IPS-15b (cell line): Measurements from ENCODE around the gene SPPL2B.

Source experiments
- H3K27me3 ChIP-seq: one replicate; pipeline ENCODE4 v1.6.1; 2013; ENCODE audit warnings: low read length; ENCODE audit not compliant: control insufficient read depth, insufficient read depth
- H3K36me3 ChIP-seq: one replicate; pipeline ENCODE4 v1.6.1; 2013; ENCODE audit warnings: low read length; ENCODE audit not compliant: control insufficient read depth, insufficient read depth
- H3K4me1 ChIP-seq: one replicate; pipeline ENCODE4 v1.6.1; 2013; ENCODE audit warnings: mild to moderate bottlenecking, low read length; ENCODE audit not compliant: control insufficient read depth, insufficient read depth
- H3K4me3 ChIP-seq: one replicate; pipeline ENCODE4 v1.5.1; 2013; ENCODE audit warnings: low read depth, low read length
- H3K9ac ChIP-seq: one replicate; pipeline ENCODE4 v1.6.1; 2013; ENCODE audit warnings: low read depth, mild to moderate bottlenecking, low read length
- H3K9me3 ChIP-seq: one replicate; pipeline ENCODE4 v1.6.1; 2013; ENCODE audit warnings: mild to moderate bottlenecking, low read length; ENCODE audit not compliant: control insufficient read depth, insufficient read depth

The SPPL2B gene

DNA sequence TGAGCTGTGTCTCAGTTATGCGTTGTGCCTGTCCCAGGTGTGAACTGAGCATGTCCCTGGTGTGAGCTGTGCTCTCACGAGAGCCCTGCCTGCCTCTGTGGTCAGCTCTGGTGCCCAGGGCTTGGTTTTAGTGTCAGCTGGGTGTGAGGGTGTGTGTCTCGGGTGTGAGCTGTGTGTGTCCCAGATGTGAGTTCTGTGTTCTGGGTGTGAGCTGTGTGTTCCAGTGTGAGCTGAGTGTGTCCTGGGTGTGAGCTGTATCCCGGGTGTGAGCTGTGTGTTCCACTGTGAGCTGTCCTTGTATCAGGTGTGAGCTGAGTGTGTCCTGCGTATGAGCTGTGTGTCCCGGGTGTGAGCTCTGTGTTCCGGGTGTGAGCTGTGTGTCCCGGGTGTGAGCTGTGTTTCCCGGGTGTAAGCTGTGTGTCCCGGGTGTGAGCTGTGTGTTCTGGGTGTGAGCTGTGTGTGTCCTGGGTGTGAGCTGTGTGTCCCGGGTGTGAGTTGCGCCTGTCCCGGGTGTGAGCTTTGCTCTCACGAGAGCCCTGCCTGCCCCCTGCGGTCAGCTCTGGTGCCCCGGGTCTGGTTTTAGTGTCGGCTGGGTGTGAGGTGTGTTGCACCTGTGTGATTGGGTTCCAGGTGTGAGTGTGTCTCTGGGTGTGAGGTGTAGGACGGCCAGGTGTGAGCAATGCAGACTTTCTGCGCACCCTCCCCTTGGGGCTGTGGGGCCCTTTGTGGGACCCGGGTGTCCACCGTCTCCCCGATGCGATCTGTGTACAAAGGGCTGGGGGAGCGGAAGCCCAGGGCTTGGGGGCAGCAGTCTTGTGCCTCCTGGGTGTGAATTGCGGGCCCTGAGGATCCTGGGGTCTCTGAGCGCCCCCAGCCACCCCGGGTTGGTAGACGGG is 39.4 kb upstream of the SPPL2B start:
- peaks cover 53% of the 10 kb centered on the region for H3K27me3 ChIP-seq
- H3K9ac ChIP-seq = no peak overlapping the region
- no peaks in the 10 kb centered on the region for H3K36me3 ChIP-seq
- H3K4me3 ChIP-seq = no peak overlapping the region
- no peaks in the 10 kb centered on the region for H3K4me1 ChIP-seq
- H3K9me3 ChIP-seq = no peaks in the 10 kb centered on the region

DNA sequence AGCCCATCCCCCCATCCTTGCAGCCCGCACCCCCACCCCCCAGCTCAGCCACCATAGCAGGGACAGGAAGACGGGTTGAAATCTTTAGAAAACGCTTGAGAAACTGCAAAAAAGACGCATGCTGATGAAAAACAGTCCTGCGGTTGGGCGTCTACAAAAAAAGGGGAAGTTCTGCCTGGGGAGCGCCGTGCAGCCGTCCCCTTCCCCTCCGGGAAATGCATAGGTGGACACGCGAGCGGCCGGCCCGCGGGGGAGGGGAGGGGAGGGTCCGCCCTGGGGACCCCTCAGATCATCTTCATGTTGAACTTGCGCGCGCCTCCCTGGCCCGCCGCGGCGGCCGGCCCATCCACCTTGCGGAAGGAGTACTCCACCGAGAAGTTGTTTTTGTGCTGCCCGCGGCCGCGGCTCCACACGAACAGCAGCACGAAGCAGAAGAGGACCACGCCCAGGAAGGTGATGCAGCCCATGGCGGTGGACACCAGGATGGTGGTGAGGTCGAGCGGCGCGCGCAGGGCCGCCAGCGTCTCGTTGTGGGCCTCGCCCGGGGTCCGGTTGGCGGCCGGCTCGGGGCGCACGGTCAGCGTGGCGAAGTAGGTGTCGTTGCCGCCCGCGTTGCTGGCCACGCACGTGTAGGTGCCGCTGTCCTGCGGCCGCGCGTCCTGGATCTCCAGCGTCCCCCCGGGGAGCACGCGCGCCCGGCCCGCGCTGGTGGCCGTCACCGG is 38.6 kb upstream of the SPPL2B start:
- H3K9me3 ChIP-seq = no peaks in the 10 kb centered on the region
- peaks cover 53% of the 10 kb centered on the region for H3K27me3 ChIP-seq
- H3K4me1 ChIP-seq = no peaks in the 10 kb centered on the region
- H3K4me3 ChIP-seq = peak overlapping the region; percentile 56
- no peak overlapping the region for H3K9ac ChIP-seq
- no peaks in the 10 kb centered on the region for H3K36me3 ChIP-seq

DNA sequence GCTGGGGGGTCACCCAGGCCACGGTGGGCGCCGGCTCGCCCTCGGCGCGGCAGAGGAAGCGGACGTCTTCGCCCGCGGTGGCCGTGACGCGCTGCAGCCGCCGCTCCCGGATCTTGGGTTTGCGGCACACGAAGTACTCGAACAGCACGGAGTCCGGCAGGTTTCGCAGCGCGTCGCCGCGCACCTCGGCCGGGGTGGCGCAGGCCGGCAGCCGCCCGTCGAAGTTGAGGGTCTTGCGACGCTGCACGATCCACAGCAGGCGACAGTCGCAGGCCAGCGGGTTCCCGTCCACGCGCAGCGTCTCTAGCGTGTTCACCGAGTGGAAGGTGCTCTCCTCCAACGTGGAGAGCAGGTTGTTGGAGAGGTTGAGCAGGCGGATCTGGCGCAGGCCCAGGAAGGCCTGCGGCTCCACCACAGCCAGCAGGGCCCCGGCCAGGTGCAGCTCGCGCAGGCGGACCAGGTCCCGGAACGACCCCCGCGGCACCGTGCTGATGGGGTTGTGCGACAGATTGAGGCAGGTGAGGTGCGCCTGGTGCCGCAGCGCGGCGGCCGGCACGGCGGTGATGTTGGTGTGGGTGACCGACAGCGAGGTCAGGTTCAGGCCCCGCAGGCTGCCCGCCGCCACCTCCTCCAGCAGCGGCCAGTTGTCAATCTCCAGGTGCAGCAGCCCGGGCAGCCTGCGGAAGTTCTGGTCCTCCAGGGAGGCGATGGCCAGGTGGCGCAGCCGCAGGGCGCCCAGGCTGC is 37.9 kb upstream of the SPPL2B start:
- H3K9me3 ChIP-seq = no peaks in the 10 kb centered on the region
- peaks cover 56% of the 10 kb centered on the region for H3K27me3 ChIP-seq
- no peaks in the 10 kb centered on the region for H3K36me3 ChIP-seq
- H3K4me3 ChIP-seq = peak overlapping the region; percentile 56
- H3K4me1 ChIP-seq = peaks cover 2% of the 10 kb centered on the region
- no peak overlapping the region for H3K9ac ChIP-seq

DNA sequence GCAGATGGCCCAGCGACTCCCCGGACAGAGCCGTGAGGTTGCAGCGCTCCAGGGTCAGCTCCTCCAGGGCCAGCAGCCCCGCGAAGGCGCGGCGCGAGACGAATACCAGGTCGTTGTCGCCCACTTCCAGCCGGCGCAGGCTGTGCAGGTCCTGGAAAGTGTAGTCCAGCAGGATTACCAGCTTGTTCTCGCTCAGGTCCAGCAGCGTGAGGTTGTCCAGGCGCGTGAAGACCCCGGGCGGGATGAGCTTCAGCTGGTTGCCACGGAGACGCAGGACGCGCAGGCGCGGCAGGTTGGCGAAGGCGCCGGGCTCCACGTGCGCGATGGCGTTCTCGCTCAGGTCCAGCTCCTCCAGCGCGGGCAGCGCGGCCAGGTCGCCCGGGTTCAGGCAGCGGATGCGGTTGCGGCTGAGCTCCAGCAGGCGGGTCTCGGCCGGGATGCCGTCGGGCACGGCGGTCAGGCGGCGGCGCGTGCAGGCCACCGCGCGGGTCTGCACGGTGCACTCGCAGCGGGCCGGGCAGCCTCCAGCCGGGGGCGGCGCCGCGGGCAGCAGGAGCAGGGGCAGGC is 37.2 kb upstream of the SPPL2B start:
- Histone ChIP-seq H3K4me1 (peaks cover 2% of the 10 kb centered on the region), H3K9me3 (no peaks in the 10 kb centered on the region), H3K4me3 (peak overlapping the region; percentile 56), H3K9ac (no peak overlapping the region), H3K27me3 (peaks cover 56% of the 10 kb centered on the region), H3K36me3 (no peaks in the 10 kb centered on the region)

DNA sequence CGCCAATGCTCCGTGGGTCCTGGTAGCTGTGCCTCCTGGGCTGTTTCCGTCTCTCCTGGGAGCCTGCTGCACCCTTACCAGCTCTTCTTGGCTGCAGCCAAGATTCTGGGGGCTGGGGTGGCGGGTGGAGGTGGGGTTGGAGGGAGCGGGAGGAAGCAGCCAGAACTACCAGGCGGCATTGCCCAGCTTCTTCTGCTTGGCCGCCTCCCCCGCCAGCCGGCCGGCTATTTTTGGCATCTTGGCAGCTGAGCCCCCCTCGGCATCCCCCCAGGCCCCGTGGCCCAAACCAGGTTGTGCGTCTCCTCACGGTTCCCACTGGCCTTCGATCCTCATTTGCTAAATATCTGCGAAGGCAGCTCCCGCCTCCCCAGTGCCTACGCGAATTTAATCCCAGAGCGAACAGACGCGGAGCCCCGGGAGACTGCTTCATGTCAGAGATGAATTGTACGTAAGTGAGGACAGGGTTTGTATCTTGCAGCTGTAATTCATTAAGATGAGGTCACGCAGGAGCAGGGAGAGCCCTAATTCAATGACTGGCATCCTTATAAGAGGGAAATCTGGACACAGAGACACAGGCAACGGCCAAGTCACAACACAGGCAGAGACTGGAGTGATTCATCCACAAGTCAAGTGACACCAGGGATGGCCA is 33.7 kb upstream of the SPPL2B start:
- H3K4me1 ChIP-seq = peaks cover 2% of the 10 kb centered on the region
- H3K4me3 ChIP-seq = no peak overlapping the region
- H3K9ac ChIP-seq = no peak overlapping the region
- no peaks in the 10 kb centered on the region for H3K36me3 ChIP-seq
- peaks cover 33% of the 10 kb centered on the region for H3K27me3 ChIP-seq
- H3K9me3 ChIP-seq = no peaks in the 10 kb centered on the region

DNA sequence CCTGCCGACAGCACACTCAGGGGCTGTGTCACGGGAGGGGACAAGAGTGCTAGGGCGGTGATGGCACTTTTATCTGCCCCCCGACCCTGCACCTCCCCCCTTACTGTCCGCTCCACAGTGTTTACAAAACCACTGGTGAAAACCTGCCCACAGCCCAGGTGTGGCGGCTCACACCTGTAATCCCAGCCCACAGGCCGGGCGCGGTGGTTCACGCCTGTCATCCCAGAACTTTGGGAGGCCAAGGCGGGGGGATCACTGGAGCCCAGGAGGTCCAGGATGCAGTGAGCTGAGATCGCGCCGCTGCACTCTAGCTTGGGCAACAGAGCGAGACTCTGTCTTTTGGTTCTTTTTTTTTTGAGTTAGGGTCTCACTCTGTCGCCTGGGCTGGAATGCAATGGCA is 32.3 kb upstream of the SPPL2B start:
- peaks cover 2% of the 10 kb centered on the region for H3K4me1 ChIP-seq
- peaks cover 19% of the 10 kb centered on the region for H3K27me3 ChIP-seq
- no peaks in the 10 kb centered on the region for H3K9me3 ChIP-seq
- no peaks in the 10 kb centered on the region for H3K36me3 ChIP-seq
- H3K9ac ChIP-seq = no peak overlapping the region
- no peak overlapping the region for H3K4me3 ChIP-seq

DNA sequence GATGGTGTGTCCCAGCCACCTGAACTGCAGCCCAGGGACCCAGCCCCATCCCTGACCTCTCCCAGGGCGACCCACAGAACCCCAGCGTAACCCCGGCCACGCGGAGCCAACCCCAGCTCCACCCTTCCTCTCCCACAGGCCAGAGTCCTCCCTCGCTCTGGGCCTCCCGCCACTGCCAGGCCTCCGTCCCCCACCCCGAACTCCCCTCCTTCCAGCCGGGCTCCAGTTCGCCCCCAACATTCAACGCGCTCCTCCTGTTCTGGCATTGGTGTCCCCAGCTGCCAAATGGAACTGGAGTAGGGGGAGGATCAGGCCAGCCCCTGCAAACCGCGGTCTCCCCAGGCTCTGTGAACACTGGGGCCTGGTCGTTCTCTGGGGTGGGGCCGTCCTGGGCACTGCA is 28.0 kb upstream of the SPPL2B start:
- H3K36me3 ChIP-seq = no peaks in the 10 kb centered on the region
- H3K9ac ChIP-seq = no peak overlapping the region
- no peak overlapping the region for H3K4me3 ChIP-seq
- no peaks in the 10 kb centered on the region for H3K9me3 ChIP-seq
- H3K27me3 ChIP-seq = peaks cover 3% of the 10 kb centered on the region
- no peaks in the 10 kb centered on the region for H3K4me1 ChIP-seq

DNA sequence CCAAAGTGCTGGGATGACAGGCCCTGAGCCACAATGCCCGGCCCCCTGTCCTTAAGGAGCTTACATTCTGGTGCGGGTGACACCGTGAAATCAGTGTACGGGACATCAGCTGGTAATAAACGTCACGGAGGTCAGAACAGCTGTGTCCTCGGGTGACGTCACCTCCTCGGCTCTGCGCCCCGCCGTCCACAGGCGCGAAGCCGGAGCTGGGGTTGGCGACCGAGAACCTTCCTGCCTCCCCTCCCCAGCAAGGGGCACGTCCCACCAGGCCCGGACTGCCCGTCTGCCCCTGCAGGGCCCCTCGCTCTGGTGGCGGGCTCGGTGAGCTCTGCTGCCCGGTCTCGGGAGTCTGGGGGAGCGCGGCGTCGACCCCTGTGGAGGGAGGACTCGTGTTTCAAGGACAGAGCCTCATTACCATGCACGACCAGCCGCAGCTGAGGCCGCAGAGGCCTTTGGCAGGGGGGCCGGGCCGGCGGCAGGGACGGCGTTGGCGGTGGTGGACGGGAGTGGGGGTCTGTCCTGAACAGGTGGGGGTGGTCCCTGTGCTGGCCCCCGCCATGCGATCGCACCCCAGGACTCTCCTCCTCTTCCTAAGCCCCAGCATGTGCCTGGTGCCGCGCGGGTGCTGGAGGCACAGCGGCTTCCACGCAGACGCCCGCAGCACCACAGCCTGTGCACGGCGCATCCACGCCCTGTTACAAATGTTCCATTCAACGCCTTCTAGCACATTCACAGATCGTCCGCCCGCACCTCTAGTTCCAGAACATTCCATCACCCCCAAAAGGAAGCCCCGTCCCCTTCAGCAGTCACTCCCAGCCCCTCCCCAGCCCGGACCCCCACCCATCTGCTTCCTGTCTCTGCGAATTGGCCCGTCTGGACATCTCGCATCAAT is 25.9 kb upstream of the SPPL2B start:
- no peaks in the 10 kb centered on the region for H3K4me1 ChIP-seq
- H3K9me3 ChIP-seq = no peaks in the 10 kb centered on the region
- H3K36me3 ChIP-seq = no peaks in the 10 kb centered on the region
- peaks cover 10% of the 10 kb centered on the region for H3K27me3 ChIP-seq
- H3K4me3 ChIP-seq = no peak overlapping the region
- H3K9ac ChIP-seq = no peak overlapping the region

DNA sequence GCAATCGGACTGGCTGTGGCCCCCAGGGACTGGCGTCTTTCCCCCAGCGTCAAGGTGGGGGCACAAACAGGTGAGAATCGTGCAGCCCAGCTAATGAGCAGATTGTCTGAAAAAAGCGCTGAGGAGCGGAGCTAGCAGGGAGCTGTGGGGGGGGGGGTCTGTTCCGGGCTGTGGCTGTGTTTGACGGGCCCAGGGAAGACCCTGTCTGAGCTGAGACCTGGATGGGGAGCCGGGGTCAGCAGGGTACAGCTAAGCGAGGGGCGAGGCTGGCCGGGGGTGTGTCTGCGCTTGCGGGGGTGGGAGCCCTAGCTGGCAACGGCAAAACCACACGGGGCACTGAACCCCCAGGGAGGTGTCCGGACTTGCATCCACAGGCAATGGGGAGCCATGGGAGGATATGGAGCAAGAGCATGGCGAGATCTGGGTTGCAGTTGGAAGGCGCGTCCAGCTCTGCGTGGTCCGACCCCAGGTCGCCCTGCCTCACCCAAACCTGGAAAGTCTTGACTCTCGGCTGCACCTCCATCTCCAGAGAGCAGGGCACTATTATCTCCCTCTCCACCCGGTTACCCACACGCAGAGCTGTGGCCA is 25.2 kb upstream of the SPPL2B start:
- Histone ChIP-seq H3K9ac (no peak overlapping the region), H3K4me3 (no peak overlapping the region), H3K27me3 (peaks cover 12% of the 10 kb centered on the region), H3K9me3 (no peaks in the 10 kb centered on the region), H3K36me3 (no peaks in the 10 kb centered on the region), H3K4me1 (no peaks in the 10 kb centered on the region)

DNA sequence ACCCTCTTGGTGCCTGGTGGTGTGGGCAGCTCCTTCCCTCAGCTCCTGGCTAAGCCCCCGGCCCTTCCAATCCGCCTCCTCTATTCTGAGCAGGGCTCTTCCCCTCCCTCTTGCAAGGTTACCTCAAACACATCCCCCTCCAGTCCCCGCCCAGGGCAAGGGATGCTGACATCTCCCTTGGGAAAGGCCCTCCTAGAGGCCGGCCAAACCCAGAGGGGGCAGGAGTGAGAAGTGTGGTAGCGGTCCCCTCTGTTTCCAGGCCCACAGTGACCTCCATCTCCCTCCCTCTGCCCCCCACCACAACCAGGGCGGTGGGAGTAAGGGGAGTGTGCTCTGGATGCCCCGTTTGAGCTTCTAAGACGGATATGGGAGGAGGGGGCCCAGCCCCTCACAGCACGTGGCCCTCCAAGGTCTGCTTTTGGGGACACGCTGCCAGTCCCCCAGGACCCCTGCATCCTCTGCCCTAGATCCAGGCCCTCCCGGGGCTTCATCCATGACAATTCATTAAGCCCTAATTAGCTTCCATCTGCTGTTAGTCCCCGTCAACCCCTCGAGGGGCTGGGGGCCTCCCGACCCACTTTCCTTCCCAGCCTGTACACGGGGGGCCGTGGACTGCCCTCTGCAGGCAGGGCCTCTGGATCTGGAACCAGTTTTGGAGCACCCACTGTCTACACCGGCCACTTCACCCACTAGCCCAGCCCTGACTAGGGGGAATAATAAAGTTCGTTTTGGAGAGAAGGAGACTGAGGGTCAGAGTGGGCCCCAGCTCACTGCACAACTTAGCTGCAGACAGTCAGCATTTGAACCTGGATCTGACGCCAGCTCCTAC is 22.8 kb upstream of the SPPL2B start:
- Histone ChIP-seq H3K4me1 (no peaks in the 10 kb centered on the region), H3K9ac (no peak overlapping the region), H3K36me3 (no peaks in the 10 kb centered on the region), H3K27me3 (peaks cover 15% of the 10 kb centered on the region), H3K9me3 (no peaks in the 10 kb centered on the region), H3K4me3 (no peak overlapping the region)
